GM12872 (cell line): ENCODE measurements around the gene AANAT.

ENCODE experiments used
- TF ChIP-seq, protein P1 (sequence below): IDR thresholded peaks from 3 replicates; pipeline ENCODE4 v1.5.1; 2011; ENCODE audit warnings: low read depth, mild to moderate bottlenecking, low read length, moderate library complexity; ENCODE audit not compliant: insufficient read depth

AANAT gene

DNA sequence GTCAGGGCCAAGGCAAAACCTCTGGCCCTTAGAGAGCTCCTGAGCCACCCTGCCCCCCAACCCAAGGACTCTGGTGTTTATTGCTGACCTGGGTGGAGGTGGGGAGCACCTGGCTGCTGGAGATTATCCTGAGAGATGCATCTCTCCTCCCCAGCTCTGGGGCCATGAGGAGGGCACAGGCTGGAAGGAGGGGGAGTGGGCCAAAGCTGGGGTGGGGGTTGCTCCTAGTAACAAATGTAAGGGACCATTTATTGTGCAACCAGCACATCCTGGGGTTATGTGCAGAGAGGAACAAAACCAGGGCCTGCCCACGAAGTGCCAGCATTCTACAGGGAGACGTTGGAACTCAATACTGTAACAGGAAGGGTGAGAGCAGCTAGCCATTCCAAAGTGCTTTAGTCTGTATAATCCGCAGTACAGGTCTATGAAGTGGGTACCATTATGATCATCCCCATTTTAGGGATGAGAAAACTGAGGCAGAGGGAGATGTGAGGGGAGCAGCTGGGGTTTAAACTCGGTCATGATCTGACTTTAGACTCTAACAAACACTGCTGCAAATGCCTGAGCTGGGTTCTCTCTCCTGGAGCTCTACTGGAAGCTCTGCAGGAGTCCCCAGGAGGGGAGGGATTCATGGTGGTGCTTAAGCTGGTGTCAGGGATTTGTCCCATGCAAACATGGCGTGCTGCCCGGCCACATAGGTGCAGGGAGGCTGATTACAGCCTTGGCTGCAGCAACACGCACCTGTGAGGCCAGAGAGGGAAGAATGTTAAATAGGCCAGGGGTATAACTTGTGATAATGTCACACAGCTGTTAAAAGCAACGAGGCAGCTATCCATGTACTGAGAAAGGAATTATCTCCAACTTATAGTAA is 35.2 kb downstream of the AANAT start:
- TF ChIP-seq, protein P1, sequence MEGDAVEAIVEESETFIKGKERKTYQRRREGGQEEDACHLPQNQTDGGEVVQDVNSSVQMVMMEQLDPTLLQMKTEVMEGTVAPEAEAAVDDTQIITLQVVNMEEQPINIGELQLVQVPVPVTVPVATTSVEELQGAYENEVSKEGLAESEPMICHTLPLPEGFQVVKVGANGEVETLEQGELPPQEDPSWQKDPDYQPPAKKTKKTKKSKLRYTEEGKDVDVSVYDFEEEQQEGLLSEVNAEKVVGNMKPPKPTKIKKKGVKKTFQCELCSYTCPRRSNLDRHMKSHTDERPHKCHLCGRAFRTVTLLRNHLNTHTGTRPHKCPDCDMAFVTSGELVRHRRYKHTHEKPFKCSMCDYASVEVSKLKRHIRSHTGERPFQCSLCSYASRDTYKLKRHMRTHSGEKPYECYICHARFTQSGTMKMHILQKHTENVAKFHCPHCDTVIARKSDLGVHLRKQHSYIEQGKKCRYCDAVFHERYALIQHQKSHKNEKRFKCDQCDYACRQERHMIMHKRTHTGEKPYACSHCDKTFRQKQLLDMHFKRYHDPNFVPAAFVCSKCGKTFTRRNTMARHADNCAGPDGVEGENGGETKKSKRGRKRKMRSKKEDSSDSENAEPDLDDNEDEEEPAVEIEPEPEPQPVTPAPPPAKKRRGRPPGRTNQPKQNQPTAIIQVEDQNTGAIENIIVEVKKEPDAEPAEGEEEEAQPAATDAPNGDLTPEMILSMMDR: no peak

- TF ChIP-seq, protein P1: peak; percentile 38; the same call in 2 of the 3 replicates
Measured at GRCh38 chr17:76504117-76504516, 36.7 kb downstream of the AANAT start.

DNA sequence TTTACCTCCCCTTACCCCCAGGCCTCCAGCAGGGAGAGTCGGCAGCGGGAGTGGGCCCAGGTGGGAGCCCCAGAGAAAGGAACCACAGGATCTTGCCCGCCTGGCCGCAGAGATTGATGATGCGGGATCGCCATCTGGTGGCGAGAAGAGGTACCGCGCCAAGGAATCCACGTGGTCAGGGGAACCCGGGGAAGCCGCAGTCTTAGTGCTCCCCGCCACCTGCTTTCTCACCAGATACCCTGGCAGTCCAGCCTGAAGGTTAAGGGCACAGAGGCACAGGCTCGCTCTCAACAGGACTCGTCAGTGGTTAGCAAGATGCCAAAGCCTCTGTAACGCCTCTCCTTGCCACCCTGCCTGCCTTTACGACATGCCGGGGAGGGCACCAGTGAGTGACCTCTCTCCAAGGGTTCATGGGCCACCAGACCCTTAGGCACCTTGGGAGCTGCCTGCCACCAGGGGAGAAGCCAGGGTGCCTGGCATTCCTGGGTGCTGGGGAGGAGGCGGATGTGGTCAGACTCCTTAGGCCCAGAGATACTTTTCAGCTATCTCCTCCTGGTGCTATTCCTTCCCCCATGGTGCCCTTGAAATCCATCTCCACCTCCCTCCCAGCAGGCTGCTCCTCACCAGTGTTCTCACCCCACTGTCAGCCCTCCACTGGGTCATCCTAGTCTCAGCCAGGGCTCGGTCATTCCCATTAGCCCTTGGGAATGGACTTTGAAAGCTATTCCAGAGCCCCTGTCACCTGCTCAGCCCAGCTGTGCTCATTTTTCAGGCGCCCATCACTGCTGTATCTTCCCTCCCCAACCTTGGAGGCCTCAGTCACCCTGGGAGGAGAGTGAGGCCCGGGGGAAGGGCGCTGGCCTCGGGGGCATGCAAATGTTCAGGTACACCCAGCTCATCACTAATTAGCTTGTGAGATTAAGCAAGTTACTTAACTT is 39.3 kb downstream of the AANAT start:
- TF ChIP-seq, protein P1: peak; percentile 90

DNA sequence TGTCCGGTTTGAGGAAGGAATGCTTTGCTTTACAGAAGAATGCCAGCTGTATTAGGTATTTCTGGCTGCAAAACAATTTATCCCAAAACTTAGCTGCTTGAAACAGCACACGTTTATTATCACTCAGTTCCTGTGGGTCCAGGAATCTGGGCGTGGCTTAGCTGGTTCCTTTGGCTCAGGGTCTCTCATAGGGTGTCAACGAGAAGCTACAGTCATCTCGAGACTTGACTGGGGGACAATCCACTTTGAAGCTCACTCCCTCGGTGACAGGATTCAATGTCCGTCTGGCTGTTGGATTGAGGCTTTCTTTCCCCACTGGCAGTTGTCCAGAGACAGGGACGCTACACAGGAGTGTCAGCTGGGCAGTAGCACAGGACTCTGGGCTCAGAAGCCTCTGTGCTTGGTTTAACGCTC is 43.4 kb downstream of the AANAT start:
- TF ChIP-seq, protein P1: no peak

GRCh38 chr17:76511668-76512365 is 44.4 kb downstream of the AANAT start:
- TF ChIP-seq, protein P1: no peak

- TF ChIP-seq, protein P1: no peak
Measured at GRCh38 chr17:76512366-76513305, 45.2 kb downstream of the AANAT start.
